HEK293T (cell line): ENCODE data around the gene ARHGAP23.
A peak's percentile ranks its signal among the peaks of the same experiment; 100 is the strongest.

Experiments
- CTCF ChIA-PET: fragments of 350-600 bp; formaldehyde crosslinking; extraction: SDS; loops from one replicate; lab custom pipeline; 2021; ENCODE audit warnings: antibody characterized with exemption, inconsistent platforms; lab: Yijun Ruan, JAX
- POLR2A ChIA-PET: fragments of 350-600 bp; formaldehyde crosslinking; extraction: SDS; loops from one replicate; lab custom pipeline; 2020; ENCODE audit warnings: antibody characterized with exemption, inconsistent platforms; lab: Yijun Ruan, JAX
- DNase-seq: peaks from one replicate; pipeline ENCODE4 v3.0.0; 2012; ENCODE audit warnings: mixed read lengths; ENCODE audit errors: extremely low spot score
- ARNT ChIP-seq: fragments of 450-650 bp; IDR thresholded peaks from 2 replicates; pipeline ENCODE4 v1.6.1; 2017; ENCODE audit warnings: mild to moderate bottlenecking
- CTBP1 ChIP-seq: fragments of 450-650 bp; IDR thresholded peaks from 2 replicates; pipeline ENCODE4 v1.6.1; 2016; ENCODE audit warnings: borderline replicate concordance
- ELF4 ChIP-seq: fragments of 450-650 bp; IDR thresholded peaks from 2 replicates; pipeline ENCODE4 v1.6.1; 2017; ENCODE audit warnings: antibody characterized with exemption
- FOXA1 ChIP-seq: fragments of 450-650 bp; IDR thresholded peaks from 2 replicates; pipeline ENCODE4 v1.6.1; 2016; ENCODE audit warnings: mild to moderate bottlenecking
- FOXK2 ChIP-seq: fragments of 450-650 bp; IDR thresholded peaks from 2 replicates; pipeline ENCODE4 v1.6.1; 2016; ENCODE audit warnings: mild to moderate bottlenecking
- FOXM1 ChIP-seq: fragments of 450-650 bp; IDR thresholded peaks from 2 replicates; pipeline ENCODE4 v1.6.1; 2017; ENCODE audit warnings: mild to moderate bottlenecking, borderline replicate concordance
- HDGF ChIP-seq: fragments of 450-650 bp; IDR thresholded peaks from 2 replicates; pipeline ENCODE4 v1.6.1; 2017; ENCODE audit warnings: antibody characterized with exemption, borderline replicate concordance
- L3MBTL2 ChIP-seq: fragments of 450-650 bp; conservative IDR thresholded peaks from 2 replicates; pipeline ENCODE4 v1.6.1; 2016; ENCODE audit warnings: mild to moderate bottlenecking
- LEF1 ChIP-seq: fragments of 450-650 bp; IDR thresholded peaks from 2 replicates; pipeline ENCODE4 v1.6.1; 2017; ENCODE audit warnings: mild to moderate bottlenecking, borderline replicate concordance
- NFRKB ChIP-seq: fragments of 450-650 bp; IDR thresholded peaks from 2 replicates; pipeline ENCODE4 v1.6.1; 2016; ENCODE audit warnings: mild to moderate bottlenecking, moderate library complexity
- PKNOX1 ChIP-seq: fragments of 450-650 bp; IDR thresholded peaks from 2 replicates; pipeline ENCODE4 v1.6.1; 2016
- SP1 ChIP-seq: fragments of 450-650 bp; IDR thresholded peaks from 2 replicates; pipeline ENCODE4 v1.6.1; 2017
- SUZ12 ChIP-seq: fragments of 450-650 bp; IDR thresholded peaks from 2 replicates; pipeline ENCODE4 v1.6.1; 2016; ENCODE audit warnings: mild to moderate bottlenecking
- TARDBP ChIP-seq: fragments of 450-650 bp; IDR thresholded peaks from 2 replicates; pipeline ENCODE4 v1.6.1; 2016
- ZNF384 ChIP-seq: fragments of 450-650 bp; IDR thresholded peaks from 2 replicates; pipeline ENCODE4 v1.6.1; 2016

ARHGAP23 gene

GRCh38 chr17:38410201-38410600 lies 18.1 kb upstream of the ARHGAP23 start:
- CTCF ChIA-PET: interaction anchor here (0.5 kb wide), 1 partner anchor 112 kb away, joined by 5 read pairs; no protein-coding TSS in a partner anchor
- no peak for TF ChIP-seq FOXM1
- TF ChIP-seq ZNF384: no peak
- TF ChIP-seq ELF4: no peak
- TF ChIP-seq NFRKB: no peak
- no peak for TF ChIP-seq SP1
- no peak for TF ChIP-seq SUZ12
- no peak for TF ChIP-seq LEF1
- TF ChIP-seq TARDBP: no peak
- no peak for TF ChIP-seq FOXA1
- TF ChIP-seq L3MBTL2: no peak
- TF ChIP-seq PKNOX1: no peak
- TF ChIP-seq HDGF: no peak
- POLR2A ChIA-PET: no interaction called here
- DNase-seq: no peak

- ChIA-PET POLR2A (interaction anchor here (0.6 to 4.3 kb wide), 19 partner anchors 8 to 90 kb away, joined by 3 to 69 read pairs (median 5); partner anchors contain the start of gene SOCS7), CTCF (interaction anchor here (0.8 to 3.0 kb wide), 15 partner anchors 8 to 90 kb away, joined by 3 to 53 read pairs (median 5); no protein-coding TSS in a partner anchor)
- TF ChIP-seq SP1 (no peak), NFRKB (no peak), ARNT (no peak), TARDBP (no peak), L3MBTL2 (no peak)
Measured at GRCh38 chr17:38415250-38416194, 12.7 kb upstream of the ARHGAP23 start.

DNA sequence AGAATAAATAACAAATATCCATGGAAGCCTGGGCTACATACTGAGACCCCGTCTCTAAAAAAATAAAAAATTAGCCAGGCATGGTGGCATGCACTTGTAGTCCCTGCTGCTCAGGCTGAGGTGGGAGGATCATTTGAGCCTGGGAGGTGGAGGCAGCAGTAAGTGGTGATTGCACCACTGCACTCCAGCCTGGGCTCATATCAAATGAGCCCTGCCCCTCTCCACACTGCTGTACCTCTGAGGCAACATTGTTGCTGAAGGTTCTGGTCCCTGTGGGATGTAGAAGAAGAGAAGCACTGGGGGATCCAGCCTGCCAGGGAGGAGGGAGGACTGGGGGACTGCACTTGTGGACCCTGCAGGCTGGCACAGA lies 11.4 kb upstream of the ARHGAP23 start:
- DNase-seq: no peak
- TF ChIP-seq CTBP1: no peak
- TF ChIP-seq PKNOX1: no peak
- no peak for TF ChIP-seq SUZ12
- TF ChIP-seq L3MBTL2: no peak
- TF ChIP-seq LEF1: no peak
- no peak for TF ChIP-seq NFRKB
- TF ChIP-seq SP1: no peak
- TF ChIP-seq ZNF384: no peak
- TF ChIP-seq ELF4: no peak
- ChIA-PET CTCF (interaction anchor here (1.1 to 3.1 kb wide), 3 partner anchors 68 to 83 kb away, joined by 4 to 13 read pairs (median 4); no protein-coding TSS in a partner anchor), POLR2A (interaction anchor here (1.4 to 1.6 kb wide), 3 partner anchors 65 to 85 kb away, joined by 4 to 8 read pairs (median 5); partner anchors contain the start of gene SOCS7)

More at GRCh38 chr17:38415250-38416194, 12.7 kb upstream of the ARHGAP23 start:
- peak; percentile 32 for DNase-seq

GRCh38 chr17:38417210-38417951 lies 10.9 kb upstream of the ARHGAP23 start:
- ChIA-PET POLR2A (interaction anchor here (1.6 kb wide), 1 partner anchor 66 kb away, joined by 8 read pairs; the partner anchor contains the start of gene SOCS7), CTCF (interaction anchor here (0.6 to 3.1 kb wide), 3 partner anchors 68 to 250 kb away, joined by 3 to 13 read pairs (median 5); no protein-coding TSS in a partner anchor)
- TF ChIP-seq FOXM1: no peak
- TF ChIP-seq HDGF: no peak
- no peak for TF ChIP-seq NFRKB
- no peak for TF ChIP-seq FOXA1
- TF ChIP-seq ARNT: no peak
- no peak for TF ChIP-seq FOXK2
- no peak for TF ChIP-seq SUZ12
- no peak for TF ChIP-seq L3MBTL2
- no peak for TF ChIP-seq ELF4
- no peak for DNase-seq

GRCh38 chr17:38418062-38418692 lies 10.1 kb upstream of the ARHGAP23 start:
- no peak for DNase-seq
- TF ChIP-seq SUZ12 (no peak), ZNF384 (no peak), CTBP1 (no peak), ARNT (no peak), SP1 (no peak)
- POLR2A ChIA-PET: interaction anchor here (1.6 kb wide), 1 partner anchor 67 kb away, joined by 8 read pairs; the partner anchor contains the start of gene SOCS7
- CTCF ChIA-PET: interaction anchor here (1.3 to 3.1 kb wide), 2 partner anchors 69 to 85 kb away, joined by 5 to 13 read pairs; no protein-coding TSS in a partner anchor
